ENCODE results near the gene ANGEL1.

- TF ChIP-seq CTCF (IDR thresholded peaks at IDR 0.05) (no peak), RFX5 (IDR thresholded peaks at IDR 0.05; ENCODE audit: low read length) (no peak), POLR2AphosphoS5 (IDR thresholded peaks at IDR 0.05; ENCODE audit: low read depth, low read length) (no peak), EP300 (IDR thresholded peaks at IDR 0.05; ENCODE audit: borderline replicate concordance in 1 of 2, low read depth in 1 of 2, low read length in 1 of 2) (no peak)
These were observed 44.7 kb downstream of the ANGEL1 start for GRCh38 chr14:76767681-76768656.

Data from SK-N-SH (cell line).